ENCODE results near the gene RUNX2. TPM values are rescaled to one million over a fixed set of nuclear protein-coding genes. Genes with fewer than 3 reads are reported as not detected.
A peak's percentile ranks its signal among the peaks of the same experiment; 100 is the strongest.

The RUNX2 gene
- total RNA-seq, 1 experiment from 2014 or later, result 7.0 TPM

DNA sequence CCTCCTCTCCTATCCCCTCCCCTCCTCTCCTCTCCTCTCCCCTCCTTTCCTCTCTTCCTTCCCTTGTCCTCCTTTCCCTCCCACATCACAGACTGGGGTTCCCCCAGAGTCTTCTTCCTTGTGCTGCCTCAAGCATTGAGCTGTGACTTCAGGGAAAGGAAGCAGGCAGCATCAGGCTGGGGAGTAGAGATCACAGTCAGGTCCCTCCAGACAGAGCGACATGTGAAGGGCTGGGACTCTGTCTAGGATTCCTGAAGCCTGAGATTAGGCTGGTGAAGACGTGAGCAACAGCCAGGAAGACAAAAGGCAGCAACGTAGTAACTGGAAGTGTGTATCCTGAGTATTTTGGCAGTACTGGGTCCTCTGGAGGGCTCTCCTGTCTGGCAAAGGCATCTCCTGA, 315.0 kb downstream of the RUNX2 start:
- no peaks in the 10 kb centered on the region for H3K9me3 ChIP-seq (ENCODE audit: control insufficient read depth, insufficient read depth, low read depth, low read length)
- H3K4me3 ChIP-seq (ENCODE audit: low read depth in 2 of 2, low read length in 2 of 2), result no peak overlapping the region
- POLR2A ChIA-PET, result no interaction called here
- in situ Hi-C loops (cut with HindIII; ENCODE audit: low pct_unique_long_range_greater_than_20kb, low sequenced_read_pairs), result no loop called here
- H3K27ac ChIP-seq (ENCODE audit: low read length), result no peak overlapping the region
- H3K36me3 ChIP-seq (ENCODE audit: control insufficient read depth, insufficient read depth, low read length), result no peaks in the 10 kb centered on the region
- DNase-seq (ENCODE audit: low read depth, low spot score), result no peak
- TF ChIP-seq, protein P1, sequence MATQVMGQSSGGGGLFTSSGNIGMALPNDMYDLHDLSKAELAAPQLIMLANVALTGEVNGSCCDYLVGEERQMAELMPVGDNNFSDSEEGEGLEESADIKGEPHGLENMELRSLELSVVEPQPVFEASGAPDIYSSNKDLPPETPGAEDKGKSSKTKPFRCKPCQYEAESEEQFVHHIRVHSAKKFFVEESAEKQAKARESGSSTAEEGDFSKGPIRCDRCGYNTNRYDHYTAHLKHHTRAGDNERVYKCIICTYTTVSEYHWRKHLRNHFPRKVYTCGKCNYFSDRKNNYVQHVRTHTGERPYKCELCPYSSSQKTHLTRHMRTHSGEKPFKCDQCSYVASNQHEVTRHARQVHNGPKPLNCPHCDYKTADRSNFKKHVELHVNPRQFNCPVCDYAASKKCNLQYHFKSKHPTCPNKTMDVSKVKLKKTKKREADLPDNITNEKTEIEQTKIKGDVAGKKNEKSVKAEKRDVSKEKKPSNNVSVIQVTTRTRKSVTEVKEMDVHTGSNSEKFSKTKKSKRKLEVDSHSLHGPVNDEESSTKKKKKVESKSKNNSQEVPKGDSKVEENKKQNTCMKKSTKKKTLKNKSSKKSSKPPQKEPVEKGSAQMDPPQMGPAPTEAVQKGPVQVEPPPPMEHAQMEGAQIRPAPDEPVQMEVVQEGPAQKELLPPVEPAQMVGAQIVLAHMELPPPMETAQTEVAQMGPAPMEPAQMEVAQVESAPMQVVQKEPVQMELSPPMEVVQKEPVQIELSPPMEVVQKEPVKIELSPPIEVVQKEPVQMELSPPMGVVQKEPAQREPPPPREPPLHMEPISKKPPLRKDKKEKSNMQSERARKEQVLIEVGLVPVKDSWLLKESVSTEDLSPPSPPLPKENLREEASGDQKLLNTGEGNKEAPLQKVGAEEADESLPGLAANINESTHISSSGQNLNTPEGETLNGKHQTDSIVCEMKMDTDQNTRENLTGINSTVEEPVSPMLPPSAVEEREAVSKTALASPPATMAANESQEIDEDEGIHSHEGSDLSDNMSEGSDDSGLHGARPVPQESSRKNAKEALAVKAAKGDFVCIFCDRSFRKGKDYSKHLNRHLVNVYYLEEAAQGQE (IDR thresholded peaks at IDR 0.05; ENCODE audit: insufficient read depth in 1 of 2, low read depth in 2 of 2, low read length in 1 of 2), result no peak
- TF ChIP-seq SIN3A (IDR thresholded peaks at IDR 0.05; ENCODE audit: borderline replicate concordance, insufficient read depth, low read depth, low read length), result no peak
- TF ChIP-seq POLR2AphosphoS5 (IDR thresholded peaks at IDR 0.05; ENCODE audit: low read depth, low read length), result no peak
- no peak for TF ChIP-seq TCF7L2 (IDR thresholded peaks at IDR 0.05; ENCODE audit: low read depth, low read length)
- BruUV-seq (replicated peaks), result no TSS peak
- H3K27me3 ChIP-seq (ENCODE audit: control insufficient read depth, insufficient read depth, low read length), result no peaks in the 10 kb centered on the region
- 0 out of 2 replicates have a peak, but pooled peaks have one; percentile 22 for ATAC-seq
- intact Hi-C loops (cut with micrococcal nuclease; ENCODE audit: unreplicated experiment), result no loop called here
- H3K4me1 ChIP-seq (ENCODE audit: control insufficient read depth, insufficient read depth, low read length), result no peaks in the 10 kb centered on the region
- CTCF ChIA-PET, result no interaction called here

DNA sequence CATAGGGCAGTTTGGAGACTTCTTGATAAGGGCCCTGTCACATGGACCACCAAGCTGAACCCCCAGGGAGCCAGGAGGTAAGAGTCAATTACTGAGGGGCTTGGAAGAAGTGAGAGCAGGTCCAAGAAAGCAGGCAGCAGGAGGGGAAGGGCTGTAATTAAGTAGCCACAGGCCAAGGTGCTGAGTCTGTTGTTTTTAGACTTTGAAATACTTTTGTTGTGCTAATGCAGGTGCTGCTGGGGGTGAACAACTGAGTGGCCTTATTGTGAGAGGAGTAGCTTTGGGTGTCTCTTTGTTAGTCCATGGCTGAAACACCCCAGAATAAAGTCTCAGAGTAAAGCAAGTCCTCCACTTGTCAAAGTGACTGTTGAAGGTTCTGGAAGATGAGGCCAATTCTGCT, 316.6 kb downstream of the RUNX2 start:
- no peak for ATAC-seq
- Histone ChIP-seq H3K27me3 (ENCODE audit: control insufficient read depth, insufficient read depth, low read length) (no peaks in the 10 kb centered on the region), H3K4me1 (ENCODE audit: control insufficient read depth, insufficient read depth, low read length) (no peaks in the 10 kb centered on the region), H3K36me3 (ENCODE audit: control insufficient read depth, insufficient read depth, low read length) (no peaks in the 10 kb centered on the region), H3K27ac (ENCODE audit: low read length) (no peak overlapping the region), H3K4me3 (ENCODE audit: low read depth in 2 of 2, low read length in 2 of 2) (no peak overlapping the region), H3K9me3 (ENCODE audit: control insufficient read depth, insufficient read depth, low read depth, low read length) (no peaks in the 10 kb centered on the region)
- intact Hi-C loops (cut with micrococcal nuclease; ENCODE audit: unreplicated experiment), result no loop called here
- TF ChIP-seq POLR2AphosphoS5 (IDR thresholded peaks at IDR 0.05; ENCODE audit: low read depth, low read length), result no peak
- TF ChIP-seq, protein P1 (IDR thresholded peaks at IDR 0.05; ENCODE audit: insufficient read depth in 1 of 2, low read depth in 2 of 2, low read length in 1 of 2), result no peak
- TF ChIP-seq SIN3A (IDR thresholded peaks at IDR 0.05; ENCODE audit: borderline replicate concordance, insufficient read depth, low read depth, low read length), result no peak
- TF ChIP-seq, protein P2, sequence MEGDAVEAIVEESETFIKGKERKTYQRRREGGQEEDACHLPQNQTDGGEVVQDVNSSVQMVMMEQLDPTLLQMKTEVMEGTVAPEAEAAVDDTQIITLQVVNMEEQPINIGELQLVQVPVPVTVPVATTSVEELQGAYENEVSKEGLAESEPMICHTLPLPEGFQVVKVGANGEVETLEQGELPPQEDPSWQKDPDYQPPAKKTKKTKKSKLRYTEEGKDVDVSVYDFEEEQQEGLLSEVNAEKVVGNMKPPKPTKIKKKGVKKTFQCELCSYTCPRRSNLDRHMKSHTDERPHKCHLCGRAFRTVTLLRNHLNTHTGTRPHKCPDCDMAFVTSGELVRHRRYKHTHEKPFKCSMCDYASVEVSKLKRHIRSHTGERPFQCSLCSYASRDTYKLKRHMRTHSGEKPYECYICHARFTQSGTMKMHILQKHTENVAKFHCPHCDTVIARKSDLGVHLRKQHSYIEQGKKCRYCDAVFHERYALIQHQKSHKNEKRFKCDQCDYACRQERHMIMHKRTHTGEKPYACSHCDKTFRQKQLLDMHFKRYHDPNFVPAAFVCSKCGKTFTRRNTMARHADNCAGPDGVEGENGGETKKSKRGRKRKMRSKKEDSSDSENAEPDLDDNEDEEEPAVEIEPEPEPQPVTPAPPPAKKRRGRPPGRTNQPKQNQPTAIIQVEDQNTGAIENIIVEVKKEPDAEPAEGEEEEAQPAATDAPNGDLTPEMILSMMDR (IDR thresholded peaks at IDR 0.05), result no peak
- TF ChIP-seq TCF7L2 (IDR thresholded peaks at IDR 0.05; ENCODE audit: low read depth, low read length), result no peak
- in situ Hi-C loops (cut with HindIII; ENCODE audit: low pct_unique_long_range_greater_than_20kb, low sequenced_read_pairs), result no loop called here
- BruUV-seq (replicated peaks), result no TSS peak
- CTCF ChIA-PET, result no interaction called here
- no peak for DNase-seq (ENCODE audit: low read depth, low spot score)
- POLR2A ChIA-PET, result no interaction called here
